GM10248 (cell line): Measurements from ENCODE around the gene UGGT2.
"Not testable (repeated sequence)": the region's sequence is repeated elsewhere in the genome, so short reads cannot be mapped to it uniquely, and the experiment has no call there.

Experiments
- CTCF ChIA-PET: fragments of 300-600 bp; sonication (Branson Sonifier 250); formaldehyde crosslinking; extraction: SDS; loops from one replicate; lab custom pipeline; 2021; ENCODE audit warnings: antibody characterized with exemption; lab: Yijun Ruan, JAX
- POLR2A ChIA-PET: fragments of 350-650 bp; sonication (Branson Sonifier 250); formaldehyde crosslinking; extraction: SDS; loops from one replicate; lab custom pipeline; 2020; ENCODE audit warnings: antibody characterized with exemption; lab: Yijun Ruan, JAX
- DNase-seq: peaks from one replicate; pipeline ENCODE4 v3.0.0; 2012; ENCODE audit errors: extremely low spot score
- CTCF ChIP-seq: IDR thresholded peaks from 2 replicates; pipeline ENCODE4 v1.5.1; 2012; ENCODE audit warnings: mild to moderate bottlenecking, low read depth; ENCODE audit errors: extremely low read depth, missing control alignments, control extremely low read depth

UGGT2 gene

GRCh38 chr13:95858286-95859075, 194.7 kb downstream of the UGGT2 start:
- POLR2A ChIA-PET = no interaction called here
- CTCF ChIA-PET = interaction anchor here (1.0 to 1.6 kb wide), 3 partner anchors 10 to 234 kb away, joined by 3 read pairs; no protein-coding TSS in a partner anchor
- TF ChIP-seq CTCF = no peak
- no peak for DNase-seq

GRCh38 chr13:95845656-95846055, 207.5 kb downstream of the UGGT2 start:
- DNase-seq, POLR2A ChIA-PET, CTCF ChIA-PET: not testable (repeated sequence)

GRCh38 chr13:95842898-95843297, 210.3 kb downstream of the UGGT2 start:
- ChIA-PET POLR2A (no interaction called here), CTCF (interaction anchor here (3.2 kb wide), 1 partner anchor 9 kb away, joined by 18 read pairs; no protein-coding TSS in a partner anchor)
- DNase-seq = no peak
- no peak for TF ChIP-seq CTCF

- ChIA-PET POLR2A (no interaction called here), CTCF (interaction anchor here (3.2 kb wide), 1 partner anchor 8 kb away, joined by 18 read pairs; no protein-coding TSS in a partner anchor)
- DNase-seq = no peak
- TF ChIP-seq CTCF = no peak
These were observed 211.3 kb downstream of the UGGT2 start for GRCh38 chr13:95841894-95842293.

GRCh38 chr13:95834134-95834765, 219.0 kb downstream of the UGGT2 start:
- DNase-seq = peak; percentile 60
- TF ChIP-seq CTCF = peak; percentile 85
- ChIA-PET POLR2A (no interaction called here), CTCF (interaction anchor here (0.6 to 6.8 kb wide), 54 partner anchors 9 to 1212 kb away, joined by 3 to 172 read pairs (median 4); no protein-coding TSS in a partner anchor)

GRCh38 chr13:95833719-95834118, 219.5 kb downstream of the UGGT2 start:
- ChIA-PET CTCF (interaction anchor here (0.6 to 6.8 kb wide), 54 partner anchors 10 to 1212 kb away, joined by 3 to 172 read pairs (median 4); no protein-coding TSS in a partner anchor), POLR2A (no interaction called here)
- no peak for TF ChIP-seq CTCF
- DNase-seq = no peak

- no peak for TF ChIP-seq CTCF
- CTCF ChIA-PET = interaction anchor here (0.8 to 6.8 kb wide), 35 partner anchors 9 to 644 kb away, joined by 3 to 172 read pairs (median 4); no protein-coding TSS in a partner anchor
- POLR2A ChIA-PET = no interaction called here
- no peak for DNase-seq
These were observed 220.1 kb downstream of the UGGT2 start for GRCh38 chr13:95833126-95833525.
